GM21381 (cell line): ENCODE results near the gene RAB6B.

ENCODE experiments used
- ATAC-seq: cut with Tn5 transposase; IDR thresholded peaks from one replicate; pipeline ENCODE4 v1.9.1; 2021; ENCODE audit warnings: mild to moderate bottlenecking, moderate library complexity; ENCODE audit not compliant: unreplicated experiment

RAB6B gene

GRCh38 chr3:133931084-133931483, 35.4 kb upstream of the RAB6B start:
- ATAC-seq, result no peak

- ATAC-seq, result no peak
Measured at GRCh38 chr3:133930341-133930933, 34.8 kb upstream of the RAB6B start.

GRCh38 chr3:133928903-133929607, 33.4 kb upstream of the RAB6B start:
- ATAC-seq, result no peak

- ATAC-seq, result no peak
Measured at GRCh38 chr3:133928136-133928893, 32.6 kb upstream of the RAB6B start.

GRCh38 chr3:133927540-133928066, 31.9 kb upstream of the RAB6B start:
- ATAC-seq, result peak; percentile 75

- ATAC-seq, result no peak
Measured at GRCh38 chr3:133926736-133927539, 31.3 kb upstream of the RAB6B start.

GRCh38 chr3:133925960-133926735, 30.5 kb upstream of the RAB6B start:
- ATAC-seq, result no peak

- ATAC-seq, result no peak
Measured at GRCh38 chr3:133924041-133924440, 28.4 kb upstream of the RAB6B start.

GRCh38 chr3:133921592-133921991, 25.9 kb upstream of the RAB6B start:
- ATAC-seq, result no peak

- no peak for ATAC-seq
Measured at GRCh38 chr3:133917144-133917543, 21.5 kb upstream of the RAB6B start.

- no peak for ATAC-seq
Measured at GRCh38 chr3:133915685-133916658, 20.3 kb upstream of the RAB6B start.

GRCh38 chr3:133914839-133915600, 19.3 kb upstream of the RAB6B start:
- ATAC-seq, result no peak

GRCh38 chr3:133910422-133910821, 14.7 kb upstream of the RAB6B start:
- ATAC-seq, result no peak

GRCh38 chr3:133905376-133905775, 9.7 kb upstream of the RAB6B start:
- no peak for ATAC-seq

- ATAC-seq, result no peak
Measured at GRCh38 chr3:133901847-133902246, 6.2 kb upstream of the RAB6B start.

- no peak for ATAC-seq
Measured at GRCh38 chr3:133901083-133901482, 5.4 kb upstream of the RAB6B start.

- ATAC-seq, result no peak
Measured at GRCh38 chr3:133899311-133899710, 3.6 kb upstream of the RAB6B start.

- ATAC-seq, result no peak
Measured at GRCh38 chr3:133897547-133897946, 1.9 kb upstream of the RAB6B start.
